ENCODE measurements around the gene SLC10A6.
"Not testable (repeated sequence)": the region's sequence is repeated elsewhere in the genome, so short reads cannot be mapped to it uniquely, and the experiment has no call there.

SLC10A6 gene

DNA sequence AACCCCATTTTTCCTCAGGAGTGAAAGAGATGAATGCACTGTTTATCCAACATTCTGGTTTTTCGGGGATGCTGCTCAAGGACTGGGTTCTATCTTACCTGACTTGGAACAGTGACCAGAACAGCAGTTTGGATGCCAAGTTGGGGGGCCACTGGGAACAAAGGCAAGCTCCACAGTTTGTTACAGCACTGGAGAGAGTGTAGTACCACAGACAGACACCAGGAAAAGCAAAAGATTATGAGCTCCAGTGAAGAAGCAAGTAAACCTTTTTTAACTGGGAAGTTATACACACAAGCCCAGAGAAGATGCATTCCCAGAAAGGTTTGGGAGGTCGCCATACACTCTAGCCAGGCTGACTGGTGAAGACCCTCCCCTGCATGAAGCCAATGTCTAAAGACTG lies 29.5 kb upstream of the SLC10A6 start:
- Histone ChIP-seq H3K4me3 (ENCODE audit: low read depth, low read length) (no peak overlapping the region), H3K27ac (no peak overlapping the region), H3K9me3 (ENCODE audit: severe bottlenecking) (peaks cover 5% of the 10 kb centered on the region), H3K36me3 (no peaks in the 10 kb centered on the region), H3K27me3 (ENCODE audit: insufficient read depth, low read depth, severe bottlenecking) (no peaks in the 10 kb centered on the region)
- TF ChIP-seq, protein P1, sequence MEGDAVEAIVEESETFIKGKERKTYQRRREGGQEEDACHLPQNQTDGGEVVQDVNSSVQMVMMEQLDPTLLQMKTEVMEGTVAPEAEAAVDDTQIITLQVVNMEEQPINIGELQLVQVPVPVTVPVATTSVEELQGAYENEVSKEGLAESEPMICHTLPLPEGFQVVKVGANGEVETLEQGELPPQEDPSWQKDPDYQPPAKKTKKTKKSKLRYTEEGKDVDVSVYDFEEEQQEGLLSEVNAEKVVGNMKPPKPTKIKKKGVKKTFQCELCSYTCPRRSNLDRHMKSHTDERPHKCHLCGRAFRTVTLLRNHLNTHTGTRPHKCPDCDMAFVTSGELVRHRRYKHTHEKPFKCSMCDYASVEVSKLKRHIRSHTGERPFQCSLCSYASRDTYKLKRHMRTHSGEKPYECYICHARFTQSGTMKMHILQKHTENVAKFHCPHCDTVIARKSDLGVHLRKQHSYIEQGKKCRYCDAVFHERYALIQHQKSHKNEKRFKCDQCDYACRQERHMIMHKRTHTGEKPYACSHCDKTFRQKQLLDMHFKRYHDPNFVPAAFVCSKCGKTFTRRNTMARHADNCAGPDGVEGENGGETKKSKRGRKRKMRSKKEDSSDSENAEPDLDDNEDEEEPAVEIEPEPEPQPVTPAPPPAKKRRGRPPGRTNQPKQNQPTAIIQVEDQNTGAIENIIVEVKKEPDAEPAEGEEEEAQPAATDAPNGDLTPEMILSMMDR (IDR thresholded peaks at IDR 0.05; ENCODE audit: low read depth, low read length) = 0 out of 2 replicates have a peak, but pooled peaks have one; percentile 3
- DNase-seq = no peak

DNA sequence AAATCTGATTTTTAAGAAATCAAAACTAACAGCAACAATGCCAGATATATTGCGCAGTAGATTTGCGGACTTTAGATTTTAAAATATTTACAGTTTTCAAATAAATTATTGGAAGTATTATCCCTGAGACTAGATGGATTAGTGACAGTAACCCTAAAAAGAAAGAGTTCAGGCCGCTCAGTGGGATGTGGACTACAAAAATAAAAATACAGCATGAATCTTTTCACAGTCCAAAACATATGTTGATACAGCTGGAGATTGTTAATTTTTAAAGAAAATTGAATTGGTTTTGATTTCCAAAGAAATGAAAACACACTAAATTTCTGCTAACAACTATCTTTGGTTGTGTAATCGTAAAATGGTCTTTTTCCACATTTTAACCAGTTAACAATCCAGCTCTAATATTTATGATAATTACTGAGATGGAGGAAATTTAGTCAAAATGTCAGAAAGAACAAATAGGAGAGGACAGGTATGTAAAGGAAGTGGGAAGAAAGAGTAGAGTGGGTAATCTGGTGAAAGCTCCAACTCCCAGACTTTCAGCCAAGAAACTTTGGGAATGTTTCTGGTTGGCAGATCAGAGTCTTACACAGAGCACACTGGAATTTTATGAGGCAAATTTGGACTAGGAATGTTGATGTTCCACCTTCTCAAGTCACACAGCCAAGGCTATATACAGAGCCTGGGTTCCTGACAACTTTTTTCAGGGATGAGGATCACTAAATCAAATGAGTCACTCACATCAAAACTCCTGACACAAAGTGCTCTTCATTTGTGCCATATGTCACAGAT lies 27.9 kb upstream of the SLC10A6 start:
- Histone ChIP-seq H3K9me3 (ENCODE audit: severe bottlenecking) (peaks cover 5% of the 10 kb centered on the region), H3K36me3 (no peaks in the 10 kb centered on the region), H3K4me3 (ENCODE audit: low read depth, low read length) (no peak overlapping the region), H3K27ac (no peak overlapping the region), H3K27me3 (ENCODE audit: insufficient read depth, low read depth, severe bottlenecking) (no peaks in the 10 kb centered on the region)
- DNase-seq = no peak
- TF ChIP-seq, protein P1 (IDR thresholded peaks at IDR 0.05; ENCODE audit: low read depth, low read length) = no peak

- H3K27me3 ChIP-seq (ENCODE audit: insufficient read depth, low read depth, severe bottlenecking); H3K4me3 ChIP-seq (ENCODE audit: low read depth, low read length); H3K36me3 ChIP-seq; H3K27ac ChIP-seq; H3K9me3 ChIP-seq (ENCODE audit: severe bottlenecking); DNase-seq: not testable (repeated sequence)
Measured at GRCh38 chr4:86875436-86875835, 26.3 kb upstream of the SLC10A6 start.

DNA sequence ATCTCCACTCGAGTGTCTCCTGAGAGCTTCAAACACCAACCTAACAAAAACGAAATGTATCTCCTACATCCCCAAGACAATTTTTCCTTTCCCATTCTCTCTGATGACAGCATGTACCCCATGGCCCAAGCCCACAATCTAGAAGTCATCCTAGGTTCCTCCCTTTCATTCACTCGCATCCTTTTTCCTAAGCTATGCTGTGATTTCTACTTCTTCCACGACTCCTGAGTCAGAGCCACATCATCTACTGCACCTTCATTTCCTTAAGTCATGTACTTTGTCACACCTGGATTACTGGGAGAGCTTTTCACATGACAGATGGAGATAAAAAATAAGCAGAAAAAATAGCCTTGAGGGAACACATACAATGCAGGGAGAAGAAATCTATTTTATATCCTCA lies 23.0 kb upstream of the SLC10A6 start:
- H3K27me3 ChIP-seq (ENCODE audit: insufficient read depth, low read depth, severe bottlenecking) = no peaks in the 10 kb centered on the region
- H3K27ac ChIP-seq = no peak overlapping the region
- no peak for DNase-seq
- H3K9me3 ChIP-seq (ENCODE audit: severe bottlenecking) = no peaks in the 10 kb centered on the region
- TF ChIP-seq, protein P1 (IDR thresholded peaks at IDR 0.05; ENCODE audit: low read depth, low read length) = no peak
- no peak overlapping the region for H3K4me3 ChIP-seq (ENCODE audit: low read depth, low read length)
- H3K36me3 ChIP-seq = no peaks in the 10 kb centered on the region

DNA sequence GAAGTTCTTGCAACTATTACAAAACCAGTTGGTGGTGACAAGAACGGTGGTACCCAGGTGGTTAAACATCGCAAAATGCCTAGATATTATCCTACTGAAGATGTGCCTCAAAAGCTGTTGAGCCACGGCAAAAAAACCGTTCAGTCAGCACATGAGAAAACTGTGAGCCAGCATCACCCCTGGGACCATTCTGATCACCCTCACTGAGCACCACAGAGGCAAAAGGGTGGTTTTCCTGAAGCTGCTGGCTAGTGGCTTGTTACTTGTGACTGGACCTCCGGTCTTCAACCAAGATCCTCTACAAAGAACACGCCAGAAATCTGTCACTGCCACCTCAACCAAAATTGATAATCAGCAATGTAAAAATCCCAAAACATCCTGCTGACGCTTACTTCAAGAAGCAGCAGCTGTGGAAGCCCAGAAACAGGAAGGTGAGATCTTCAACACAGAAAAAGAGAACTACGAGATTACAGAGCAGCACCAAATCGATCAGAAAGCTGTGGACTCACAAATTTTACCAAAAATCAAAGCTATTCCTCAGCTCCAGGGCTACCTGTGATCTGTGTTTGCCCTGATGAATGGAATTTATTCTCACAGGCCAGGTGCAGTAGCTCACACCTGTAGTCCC lies 21.4 kb upstream of the SLC10A6 start:
- Histone ChIP-seq H3K9me3 (ENCODE audit: severe bottlenecking) (no peaks in the 10 kb centered on the region), H3K4me3 (ENCODE audit: low read depth, low read length) (no peak overlapping the region), H3K36me3 (no peaks in the 10 kb centered on the region), H3K27ac (no peak overlapping the region), H3K27me3 (ENCODE audit: insufficient read depth, low read depth, severe bottlenecking) (no peaks in the 10 kb centered on the region)
- TF ChIP-seq, protein P1 (IDR thresholded peaks at IDR 0.05; ENCODE audit: low read depth, low read length) = no peak
- DNase-seq = no peak

DNA sequence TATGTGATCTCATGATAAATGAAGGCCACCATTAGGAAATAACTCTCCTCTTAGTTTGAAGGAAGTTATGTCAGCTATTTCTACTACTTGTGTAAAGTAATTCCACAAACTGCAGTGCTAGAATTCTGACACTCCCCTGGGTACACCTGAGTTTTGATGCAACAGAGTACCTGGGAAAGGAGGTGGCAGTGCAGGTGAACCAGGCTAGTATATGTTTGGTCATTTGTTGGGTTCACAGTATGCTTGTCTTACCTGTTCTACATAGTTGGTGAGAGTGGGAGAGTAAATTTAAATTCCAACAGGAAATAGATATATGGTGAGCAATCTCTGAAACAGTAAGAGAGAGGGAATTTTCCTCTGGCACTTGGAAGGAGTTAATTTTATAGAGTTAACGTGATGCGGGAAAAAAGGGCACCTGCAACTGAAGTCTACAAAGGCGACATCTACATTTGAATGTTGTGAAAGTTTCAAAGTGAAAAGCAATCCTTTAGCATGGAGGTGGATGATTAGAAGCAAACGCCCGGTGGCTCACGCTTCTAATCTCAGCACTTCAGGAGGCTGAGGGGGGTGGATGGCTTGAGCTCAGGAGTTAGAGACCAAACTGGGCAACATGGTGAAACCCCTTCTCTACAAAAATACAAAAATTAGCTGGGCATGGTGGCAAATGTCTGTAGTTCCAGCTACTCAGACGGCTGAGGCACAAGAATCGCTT lies 8.3 kb upstream of the SLC10A6 start:
- Histone ChIP-seq H3K27ac (no peak overlapping the region), H3K4me3 (ENCODE audit: low read depth, low read length) (no peak overlapping the region), H3K9me3 (ENCODE audit: severe bottlenecking) (no peaks in the 10 kb centered on the region), H3K27me3 (ENCODE audit: insufficient read depth, low read depth, severe bottlenecking) (no peaks in the 10 kb centered on the region), H3K36me3 (no peaks in the 10 kb centered on the region)
- no peak for DNase-seq
- TF ChIP-seq, protein P1 (IDR thresholded peaks at IDR 0.05; ENCODE audit: low read depth, low read length) = no peak

Data from WERI-Rb-1 (cell line).